HG03139 (cell line): ENCODE results near the gene TECRL.

Experiments used
- ATAC-seq: cut with Tn5 transposase; IDR thresholded peaks from one replicate; pipeline ENCODE4 v1.9.1; 2021; ENCODE audit not compliant: unreplicated experiment

Gene TECRL

GRCh38 chr4:64330143-64330542, 79.1 kb downstream of the TECRL start:
- no peak for ATAC-seq

GRCh38 chr4:64327237-64327636, 82.0 kb downstream of the TECRL start:
- ATAC-seq = no peak

GRCh38 chr4:64326507-64326906, 82.7 kb downstream of the TECRL start:
- no peak for ATAC-seq

GRCh38 chr4:64306255-64306565, 103.0 kb downstream of the TECRL start:
- no peak for ATAC-seq

- ATAC-seq = no peak
Measured at GRCh38 chr4:64305565-64306254, 103.5 kb downstream of the TECRL start.

- no peak for ATAC-seq
Measured at GRCh38 chr4:64272432-64272831, 136.8 kb downstream of the TECRL start.

- no peak for ATAC-seq
Measured at GRCh38 chr4:64271601-64272081, 137.6 kb downstream of the TECRL start.

- no peak for ATAC-seq
Measured at GRCh38 chr4:64266669-64267068, 142.6 kb downstream of the TECRL start.

- ATAC-seq = no peak
Measured at GRCh38 chr4:64266263-64266662, 143.0 kb downstream of the TECRL start.

GRCh38 chr4:64251781-64252180, 157.5 kb downstream of the TECRL start:
- ATAC-seq = no peak

- ATAC-seq = no peak
Measured at GRCh38 chr4:64250488-64250887, 158.8 kb downstream of the TECRL start.

GRCh38 chr4:64250061-64250460, 159.2 kb downstream of the TECRL start:
- no peak for ATAC-seq

- no peak for ATAC-seq
Measured at GRCh38 chr4:64248186-64248585, 161.1 kb downstream of the TECRL start.

- no peak for ATAC-seq
Measured at GRCh38 chr4:64230709-64231310, 178.4 kb downstream of the TECRL start.
